Measurements from ENCODE around the gene TMEM176A.

GRCh38 chr7:150778014-150778737, 22.4 kb upstream of the TMEM176A start:
- TF ChIP-seq CTCF (IDR thresholded peaks at IDR 0.05; ENCODE audit: borderline replicate concordance, extremely low read depth, low read length, poor library complexity, severe bottlenecking) (no peak), EZH2 (IDR thresholded peaks at IDR 0.05; ENCODE audit: borderline replicate concordance, low read depth, low read length, severe bottlenecking) (no peak)

All from DND-41 (cell line).